HepG2 (cell line): ENCODE measurements around the gene CFAP97D1. TPM values are rescaled to one million over a fixed set of nuclear protein-coding genes. Genes with fewer than 3 reads are reported as not detected.

Experiments used
- ESRRA ChIP-seq: sonication (generic); formaldehyde crosslinking; IDR thresholded peaks from 2 replicates; pipeline ENCODE4 v1.5.1; 2020; ENCODE audit warnings: mild to moderate bottlenecking, low read depth, missing genetic modification reagents
- MAFG ChIP-seq: sonication (generic); formaldehyde crosslinking; IDR thresholded peaks from 2 replicates; pipeline ENCODE4 v1.5.1; 2020; ENCODE audit warnings: mild to moderate bottlenecking, missing genetic modification reagents
- NRL ChIP-seq: sonication (generic); formaldehyde crosslinking; IDR thresholded peaks from 2 replicates; pipeline ENCODE4 v1.5.0; 2020; ENCODE audit warnings: missing genetic modification reagents, mild to moderate bottlenecking, moderate library complexity, borderline replicate concordance
- PAX8 ChIP-seq: sonication (generic); formaldehyde crosslinking; IDR thresholded peaks from 2 replicates; pipeline ENCODE4 v1.8.0; 2022; ENCODE audit warnings: mild to moderate bottlenecking, missing genetic modification reagents, borderline replicate concordance
- PHB2 ChIP-seq: fragments of 450-650 bp; IDR thresholded peaks from 2 replicates; pipeline ENCODE4 v1.6.1; 2018; ENCODE audit not compliant: partially characterized antibody
- ZKSCAN1 ChIP-seq: fragments of 150-350 bp; IDR thresholded peaks from 2 replicates; pipeline ENCODE4 v1.6.1; 2014; ENCODE audit warnings: low read length
- ZNF773 ChIP-seq: sonication (generic); formaldehyde crosslinking; IDR thresholded peaks from 2 replicates; pipeline ENCODE4 v1.4.0; 2020; ENCODE audit warnings: missing genetic modification reagents, borderline replicate concordance
- ZNF792 ChIP-seq: IDR thresholded peaks from 2 replicates; pipeline ENCODE4 v1.6.1; 2016
- ZSCAN29 ChIP-seq: sonication (generic); formaldehyde crosslinking; conservative IDR thresholded peaks from 2 replicates; pipeline ENCODE4 v1.4.0; 2020; ENCODE audit warnings: mild to moderate bottlenecking, missing genetic modification reagents
- polyA plus RNA-seq, 8 experiments: library from polyadenylated mRNA; depleted of rRNA in 3 of 8; stranded (reverse) in 7 of 8; unstranded in 1 of 8; fragments of >200 nt; fragmentation: Illumina TruSeq in 4 of 8; extraction: Trizol in 4 of 8; gene quantifications; 2 replicates each; pipeline versions ENCODE4 v1.2.1 to v1.2.3, GENCODE V29; 2011 to 2016; ENCODE audit warnings: low read depth in 4 of 8, missing spikeins in 1 of 8, mixed read lengths in 1 of 8; ENCODE audit not compliant: insufficient read depth in 1 of 8
- total RNA-seq, 5 experiments: library from RNA; depleted of rRNA; stranded (reverse); fragments of >200 nt; fragmentation: Illumina TruSeq; extraction: Trizol; gene quantifications; 2 replicates each; pipeline ENCODE4 v1.2.3, GENCODE V29; 2016; ENCODE audit warnings: low read depth in 1 of 5
- TF ChIP-seq, protein P1 (sequence below): sonication (generic); formaldehyde crosslinking; IDR thresholded peaks from 2 replicates; pipeline ENCODE4 v1.4.0; 2020; ENCODE audit warnings: missing genetic modification reagents
- TF ChIP-seq, protein P2 (sequence below): IDR thresholded peaks from 2 replicates; pipeline ENCODE4 v1.6.1; 2016; ENCODE audit warnings: missing biosample characterization, missing genetic modification reagents, low read depth
- TF ChIP-seq, protein P3 (sequence below): IDR thresholded peaks from 2 replicates; pipeline ENCODE4 v1.6.1; 2016
- TF ChIP-seq, protein P4 (sequence below), 2 experiments: sonication (generic) in 1 of 2; formaldehyde crosslinking in 1 of 2; IDR thresholded peaks; 2 replicates each; pipeline versions ENCODE4 v1.5.1 to v1.6.1; 2011 to 2020; ENCODE audit warnings: borderline replicate concordance in 1 of 2, low read depth in 1 of 2, low read length in 1 of 2, mild to moderate bottlenecking in 1 of 2, missing genetic modification reagents in 1 of 2, moderate library complexity in 1 of 2

Gene CFAP97D1
- total and polyA plus RNA-seq, 2 of the 13 experiments (the other 11 are each of a cell fraction or from before 2014, with no cell fraction given) = 0.02 TPM; not detected in 1

DNA sequence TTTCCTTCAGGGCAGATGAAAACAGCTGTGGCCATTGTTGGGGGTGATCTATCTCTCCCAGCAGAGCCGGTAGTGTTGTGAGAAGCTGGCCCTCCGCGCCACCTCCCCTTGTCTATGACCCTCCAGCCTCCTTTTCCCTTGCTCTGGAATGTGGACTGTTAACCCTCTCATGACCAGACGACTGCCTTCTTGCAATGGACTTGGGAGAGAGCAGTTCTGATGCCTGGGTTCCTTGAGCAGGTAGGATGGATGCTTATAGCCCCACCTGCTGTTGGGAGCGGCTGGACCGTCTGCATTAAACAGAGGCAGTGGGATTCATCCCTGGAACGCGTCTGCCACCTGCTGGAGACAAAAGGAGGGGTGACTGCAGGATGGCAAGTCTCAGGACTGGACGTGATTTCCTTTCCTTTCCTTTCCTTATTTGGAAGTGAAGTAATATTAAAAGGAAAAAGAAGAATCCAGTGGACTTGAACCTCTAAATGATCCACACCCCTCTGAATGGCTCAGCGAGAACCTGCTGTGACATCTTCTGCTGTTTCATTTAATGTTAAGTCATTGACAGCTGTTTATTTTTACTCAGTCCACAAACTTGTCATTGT is 19.9 kb upstream of the CFAP97D1 start (continued):
- TF ChIP-seq, protein P1, sequence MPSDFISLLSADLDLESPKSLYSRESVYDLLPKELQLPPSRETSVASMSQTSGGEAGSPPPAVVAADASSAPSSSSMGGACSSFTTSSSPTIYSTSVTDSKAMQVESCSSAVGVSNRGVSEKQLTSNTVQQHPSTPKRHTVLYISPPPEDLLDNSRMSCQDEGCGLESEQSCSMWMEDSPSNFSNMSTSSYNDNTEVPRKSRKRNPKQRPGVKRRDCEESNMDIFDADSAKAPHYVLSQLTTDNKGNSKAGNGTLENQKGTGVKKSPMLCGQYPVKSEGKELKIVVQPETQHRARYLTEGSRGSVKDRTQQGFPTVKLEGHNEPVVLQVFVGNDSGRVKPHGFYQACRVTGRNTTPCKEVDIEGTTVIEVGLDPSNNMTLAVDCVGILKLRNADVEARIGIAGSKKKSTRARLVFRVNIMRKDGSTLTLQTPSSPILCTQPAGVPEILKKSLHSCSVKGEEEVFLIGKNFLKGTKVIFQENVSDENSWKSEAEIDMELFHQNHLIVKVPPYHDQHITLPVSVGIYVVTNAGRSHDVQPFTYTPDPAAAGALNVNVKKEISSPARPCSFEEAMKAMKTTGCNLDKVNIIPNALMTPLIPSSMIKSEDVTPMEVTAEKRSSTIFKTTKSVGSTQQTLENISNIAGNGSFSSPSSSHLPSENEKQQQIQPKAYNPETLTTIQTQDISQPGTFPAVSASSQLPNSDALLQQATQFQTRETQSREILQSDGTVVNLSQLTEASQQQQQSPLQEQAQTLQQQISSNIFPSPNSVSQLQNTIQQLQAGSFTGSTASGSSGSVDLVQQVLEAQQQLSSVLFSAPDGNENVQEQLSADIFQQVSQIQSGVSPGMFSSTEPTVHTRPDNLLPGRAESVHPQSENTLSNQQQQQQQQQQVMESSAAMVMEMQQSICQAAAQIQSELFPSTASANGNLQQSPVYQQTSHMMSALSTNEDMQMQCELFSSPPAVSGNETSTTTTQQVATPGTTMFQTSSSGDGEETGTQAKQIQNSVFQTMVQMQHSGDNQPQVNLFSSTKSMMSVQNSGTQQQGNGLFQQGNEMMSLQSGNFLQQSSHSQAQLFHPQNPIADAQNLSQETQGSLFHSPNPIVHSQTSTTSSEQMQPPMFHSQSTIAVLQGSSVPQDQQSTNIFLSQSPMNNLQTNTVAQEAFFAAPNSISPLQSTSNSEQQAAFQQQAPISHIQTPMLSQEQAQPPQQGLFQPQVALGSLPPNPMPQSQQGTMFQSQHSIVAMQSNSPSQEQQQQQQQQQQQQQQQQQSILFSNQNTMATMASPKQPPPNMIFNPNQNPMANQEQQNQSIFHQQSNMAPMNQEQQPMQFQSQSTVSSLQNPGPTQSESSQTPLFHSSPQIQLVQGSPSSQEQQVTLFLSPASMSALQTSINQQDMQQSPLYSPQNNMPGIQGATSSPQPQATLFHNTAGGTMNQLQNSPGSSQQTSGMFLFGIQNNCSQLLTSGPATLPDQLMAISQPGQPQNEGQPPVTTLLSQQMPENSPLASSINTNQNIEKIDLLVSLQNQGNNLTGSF (CRISPR knock-in tag) = no peak
- TF ChIP-seq ZSCAN29 (CRISPR knock-in tag) (no peak), NRL (CRISPR knock-in tag) (0 out of 2 replicates have a peak, but pooled peaks have one; percentile 30), PHB2 (no peak), MAFG (no peak), PAX8 (0 out of 2 replicates have a peak, but pooled peaks have one; percentile 20), ZNF792 (CRISPR knock-in tag) (0 out of 2 replicates have a peak, but pooled peaks have one; percentile 50), ZKSCAN1 (peak; percentile 26; the same call in 1 of the 2 replicates), ZNF773 (no peak), ESRRA (CRISPR knock-in tag) (peak; percentile 23; the same call in 1 of the 2 replicates)
- TF ChIP-seq, protein P2, sequence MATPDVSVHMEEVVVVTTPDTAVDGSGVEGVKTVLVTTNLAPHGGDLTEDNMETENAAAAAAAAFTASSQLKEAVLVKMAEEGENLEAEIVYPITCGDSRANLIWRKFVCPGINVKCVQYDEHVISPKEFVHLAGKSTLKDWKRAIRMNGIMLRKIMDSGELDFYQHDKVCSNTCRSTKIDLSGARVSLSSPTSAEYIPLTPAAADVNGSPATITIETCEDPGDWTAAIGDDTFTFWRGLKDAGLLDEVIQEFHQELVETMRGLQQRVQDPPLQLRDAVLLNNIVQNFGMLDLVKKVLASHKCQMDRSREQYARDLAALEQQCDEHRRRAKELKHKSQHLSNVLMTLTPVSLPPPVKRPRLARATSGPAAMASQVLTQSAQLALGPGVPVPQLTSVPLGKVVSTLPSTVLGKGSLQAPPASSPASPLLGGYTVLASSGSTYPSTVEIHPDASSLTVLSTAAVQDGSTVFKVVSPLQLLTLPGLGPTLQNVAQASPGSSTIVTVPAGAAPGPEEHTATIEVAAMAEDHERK (CRISPR knock-in tag) = no peak
- TF ChIP-seq, protein P3, sequence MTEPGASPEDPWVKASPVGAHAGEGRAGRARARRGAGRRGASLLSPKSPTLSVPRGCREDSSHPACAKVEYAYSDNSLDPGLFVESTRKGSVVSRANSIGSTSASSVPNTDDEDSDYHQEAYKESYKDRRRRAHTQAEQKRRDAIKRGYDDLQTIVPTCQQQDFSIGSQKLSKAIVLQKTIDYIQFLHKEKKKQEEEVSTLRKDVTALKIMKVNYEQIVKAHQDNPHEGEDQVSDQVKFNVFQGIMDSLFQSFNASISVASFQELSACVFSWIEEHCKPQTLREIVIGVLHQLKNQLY (CRISPR knock-in tag) = peak; percentile 58; the same call in 1 of the 2 replicates
- TF ChIP-seq, protein P4, sequence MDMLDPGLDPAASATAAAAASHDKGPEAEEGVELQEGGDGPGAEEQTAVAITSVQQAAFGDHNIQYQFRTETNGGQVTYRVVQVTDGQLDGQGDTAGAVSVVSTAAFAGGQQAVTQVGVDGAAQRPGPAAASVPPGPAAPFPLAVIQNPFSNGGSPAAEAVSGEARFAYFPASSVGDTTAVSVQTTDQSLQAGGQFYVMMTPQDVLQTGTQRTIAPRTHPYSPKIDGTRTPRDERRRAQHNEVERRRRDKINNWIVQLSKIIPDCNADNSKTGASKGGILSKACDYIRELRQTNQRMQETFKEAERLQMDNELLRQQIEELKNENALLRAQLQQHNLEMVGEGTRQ (IDR thresholded peaks at IDR 0.05; ENCODE audit: low read depth, low read length) = no peak
- TF ChIP-seq, protein P4 (CRISPR knock-in tag; IDR thresholded peaks at IDR 0.05; ENCODE audit: borderline replicate concordance) = peak; percentile 66; the same call in 1 of the 2 replicates
